Anterior cingulate cortex (tissue), 58 donors: ENCODE measurements around the gene CACFD1.

Source experiments
- DNase-seq, 58 donors: peaks; one replicate each; lab custom pipeline; 2025; lab: John Stamatoyannopoulos, UW

The CACFD1 gene

DNA sequence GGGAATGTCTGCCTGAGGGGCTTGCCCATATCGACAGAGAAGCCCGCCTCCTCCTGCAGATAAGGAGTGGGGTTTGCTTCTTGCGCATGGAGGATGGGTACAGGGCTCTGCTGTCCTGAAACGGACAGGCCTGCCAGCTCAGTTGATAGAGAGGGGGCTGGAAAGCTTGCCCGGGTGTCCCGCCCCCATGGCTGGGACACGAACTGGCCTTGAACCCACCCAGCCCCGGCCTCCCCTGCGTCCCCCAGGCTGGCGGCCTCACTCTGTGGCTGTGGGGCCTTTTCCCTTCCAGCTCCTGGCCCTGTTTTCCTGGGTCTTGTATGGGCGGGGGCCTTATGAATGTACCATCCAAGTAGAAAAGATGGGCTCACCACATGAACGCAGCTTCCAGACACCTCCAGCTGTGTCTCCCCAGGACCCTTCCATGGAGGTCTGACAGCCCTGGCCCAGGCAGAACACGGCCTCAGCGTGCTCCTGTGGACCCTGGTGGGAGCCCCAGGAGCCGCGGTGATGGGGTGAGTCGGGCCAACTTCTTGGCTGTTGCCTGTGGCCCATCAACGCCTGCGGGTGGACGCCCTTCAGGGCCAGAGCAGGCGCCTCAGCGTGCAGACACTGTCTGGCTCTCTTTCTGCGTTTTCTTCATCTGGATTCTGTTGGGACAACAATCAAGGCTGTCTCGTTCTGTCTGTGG lies 35.0 kb downstream of the CACFD1 start:
- DNase-seq: no peak

DNA sequence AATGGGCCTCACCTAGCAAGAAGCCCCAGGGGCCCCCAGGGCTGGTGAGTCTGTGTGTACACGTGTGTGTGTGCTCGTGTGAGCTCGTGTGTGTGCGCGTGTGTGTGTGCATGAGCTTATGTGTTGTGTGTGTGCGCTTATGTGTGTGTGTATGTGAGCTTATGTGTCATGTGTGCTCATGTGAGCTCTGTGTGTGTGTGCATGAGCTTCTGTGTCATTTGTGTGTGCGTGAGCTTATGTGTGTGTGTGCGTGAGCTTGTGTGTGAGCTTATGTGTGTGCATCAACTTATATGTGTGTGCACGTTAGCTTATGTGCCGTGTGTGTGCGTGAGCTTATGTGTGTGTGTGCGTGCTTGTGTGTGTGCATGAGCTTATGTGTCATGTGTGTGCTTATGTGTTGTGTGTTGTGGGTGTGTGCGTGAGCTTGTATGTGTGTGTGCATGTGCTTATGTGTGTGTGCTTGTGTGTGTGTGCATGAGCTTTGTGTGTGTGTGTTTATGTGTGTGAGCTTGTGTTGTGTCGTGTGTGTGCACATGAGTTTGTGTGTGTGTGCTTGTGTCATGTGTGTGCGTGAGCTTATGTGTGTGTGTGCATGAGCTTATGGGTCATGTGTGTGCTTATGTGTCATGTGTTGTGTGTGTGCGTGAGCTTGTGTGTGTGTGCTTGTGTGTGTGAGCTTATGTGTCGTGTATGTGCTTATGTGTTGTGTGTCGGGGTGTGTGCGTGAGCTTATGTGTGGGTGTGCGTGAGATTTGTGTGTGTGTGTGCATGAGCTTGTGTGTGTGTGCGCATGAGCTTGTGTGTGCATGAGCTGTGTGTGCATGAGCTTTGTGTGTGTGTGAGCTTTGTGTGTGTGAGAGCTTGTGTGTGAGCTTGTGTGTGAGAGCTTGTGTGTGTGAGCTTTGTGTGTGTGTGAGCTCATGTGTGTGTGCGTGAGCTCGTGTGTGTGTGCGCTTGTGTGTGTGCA lies 35.8 kb downstream of the CACFD1 start:
- DNase-seq: no peak

DNA sequence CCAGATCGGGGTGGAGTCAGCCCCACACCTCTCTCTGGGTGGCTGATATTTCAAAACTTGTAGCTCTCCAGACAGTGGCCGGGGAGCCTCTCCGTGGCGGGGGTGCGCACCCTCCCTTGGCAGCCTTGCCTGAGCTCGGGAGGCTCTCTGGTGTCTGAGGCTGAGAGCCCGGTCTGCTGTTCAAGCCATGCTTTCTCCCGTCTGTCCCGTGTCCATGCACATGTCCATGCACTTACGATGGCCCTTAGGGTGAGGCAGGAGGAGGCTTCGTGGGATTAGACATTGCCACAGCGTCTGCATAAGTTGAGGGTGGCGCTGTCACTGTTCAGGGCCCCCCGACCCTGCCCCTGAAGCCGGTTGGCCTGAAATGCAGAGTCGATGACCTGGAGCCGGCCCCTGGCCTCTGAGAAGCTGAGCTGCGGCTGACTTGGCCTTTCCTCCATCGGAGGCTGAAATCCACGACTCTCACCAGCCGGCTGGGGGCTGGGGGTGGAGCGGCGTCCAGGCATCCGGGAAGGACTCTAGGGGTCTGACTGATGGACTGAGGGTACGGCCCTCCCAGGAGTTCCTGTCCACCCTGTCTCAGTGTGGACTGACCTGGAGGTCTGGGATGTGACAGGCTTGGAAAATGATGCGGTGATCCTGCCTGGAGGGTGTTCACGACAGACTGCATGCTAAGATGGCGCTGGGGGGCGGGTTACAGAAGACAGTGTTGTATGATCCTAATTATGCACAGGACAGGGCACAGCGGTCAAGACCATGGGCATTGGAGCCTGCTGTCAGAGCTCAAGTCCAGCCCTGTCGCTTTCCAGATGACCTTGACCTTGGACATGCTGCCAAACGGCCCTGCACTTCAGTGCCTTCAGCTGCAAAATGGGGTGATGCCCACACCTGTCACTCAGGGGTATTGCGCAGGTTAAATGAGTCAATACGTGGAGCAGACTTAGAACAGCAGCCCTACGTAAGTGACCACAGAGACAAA lies 37.4 kb downstream of the CACFD1 start:
- DNase-seq: no peak

DNA sequence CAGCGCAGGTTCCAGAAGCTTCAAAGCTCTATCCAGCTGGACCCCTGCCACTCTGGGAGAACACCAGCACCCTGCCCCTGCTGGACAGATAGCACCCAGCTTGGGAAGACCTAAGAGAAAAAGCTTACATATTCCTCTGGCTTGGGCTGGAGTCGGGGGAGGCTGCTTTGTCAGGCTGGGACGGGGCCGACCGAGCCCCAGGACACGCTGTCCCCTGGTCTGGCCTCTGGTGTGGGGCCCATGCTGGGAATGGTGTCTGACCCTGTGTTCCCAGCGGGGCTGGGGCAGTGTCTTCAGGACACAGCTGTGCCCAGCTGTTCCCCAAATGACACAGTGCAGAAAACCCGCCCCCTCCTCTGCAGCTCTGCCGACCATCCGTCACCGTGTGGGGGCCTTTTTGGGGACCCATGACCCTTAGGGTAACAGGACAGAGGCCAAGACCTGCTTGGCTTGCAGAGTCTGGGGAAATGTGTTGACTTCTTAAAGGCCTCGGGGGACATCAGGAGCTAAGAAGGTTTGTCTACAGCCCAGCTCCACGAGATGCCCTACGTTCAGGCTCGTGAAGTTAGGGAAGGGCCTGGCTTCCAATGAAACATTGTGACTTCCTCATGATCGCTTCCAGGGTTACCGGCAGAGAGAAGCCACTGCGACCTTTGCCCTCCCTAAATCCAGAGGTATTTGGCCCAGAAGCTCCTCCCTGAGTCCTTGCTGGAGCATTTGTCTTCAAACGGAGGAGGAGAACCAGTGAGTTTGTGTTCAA lies 39.5 kb downstream of the CACFD1 start:
- DNase-seq: no peak

DNA sequence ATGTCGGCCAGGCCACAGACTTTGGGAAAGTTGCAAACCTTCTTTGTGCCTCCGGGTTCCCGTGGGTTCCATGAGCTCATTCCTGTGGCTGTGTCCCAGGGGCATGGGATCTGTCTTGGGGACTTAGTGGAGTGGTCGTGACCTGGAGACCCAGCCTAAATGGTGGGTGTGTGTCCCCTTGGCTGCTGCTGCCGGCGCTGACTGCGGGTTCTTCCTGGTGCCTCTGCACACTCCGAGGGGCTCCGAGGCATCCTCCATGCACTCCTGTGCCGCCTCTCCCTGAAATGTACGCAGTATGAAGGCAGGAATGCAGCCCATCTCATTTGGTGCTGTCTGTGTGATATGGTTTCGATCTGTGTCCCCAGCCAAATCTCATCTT lies 40.1 kb downstream of the CACFD1 start:
- DNase-seq: no peak

DNA sequence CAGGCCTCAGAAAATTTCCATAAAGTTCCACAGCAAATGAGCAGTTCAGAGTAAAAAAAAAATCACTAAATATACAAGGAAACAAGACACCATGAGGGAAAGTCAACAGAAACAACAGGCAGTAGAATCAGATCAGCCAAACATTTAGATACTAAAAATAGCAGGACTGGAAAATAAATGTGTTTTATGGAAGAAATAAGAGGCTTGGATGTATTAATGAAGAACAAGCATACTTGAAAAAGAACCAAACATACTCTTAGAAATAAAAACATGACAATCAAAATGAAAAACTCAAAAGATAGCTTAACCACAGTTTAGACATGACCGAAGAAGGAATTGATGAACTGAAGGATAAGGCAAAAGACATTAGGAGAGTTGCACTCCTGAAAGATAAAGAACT lies 42.3 kb downstream of the CACFD1 start:
- DNase-seq: no peak

DNA sequence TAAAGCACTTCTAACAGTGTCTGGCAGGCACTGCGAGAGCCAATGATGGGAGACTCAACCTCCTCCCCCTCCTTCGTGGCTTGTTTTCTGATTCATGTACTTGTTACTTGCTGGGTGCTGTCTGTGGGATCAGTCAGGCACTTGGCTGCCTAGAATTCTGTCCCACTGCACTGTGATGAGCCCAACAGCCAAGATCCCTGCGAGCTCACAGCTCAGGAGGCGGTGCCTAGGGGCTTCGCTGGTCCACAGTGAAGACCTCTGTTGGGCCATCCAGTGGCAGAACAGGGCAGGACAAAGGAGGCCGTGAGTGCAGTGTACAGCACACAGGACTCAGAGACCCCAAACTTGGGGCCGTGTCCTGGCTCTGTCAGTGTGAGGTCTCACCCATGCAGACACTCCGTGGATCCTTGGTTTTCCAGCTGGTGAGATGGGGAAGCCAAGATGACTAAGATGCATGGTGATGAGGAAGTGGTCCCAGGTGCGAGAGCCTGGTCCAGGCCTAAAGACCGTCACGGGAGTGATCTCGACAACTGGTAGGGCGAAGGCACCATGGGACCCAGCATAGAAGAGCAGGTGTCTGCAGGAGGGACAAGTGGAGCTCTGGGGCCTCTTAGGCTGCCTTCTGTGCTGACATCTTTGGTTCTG lies 45.5 kb downstream of the CACFD1 start:
- DNase-seq: no peak

DNA sequence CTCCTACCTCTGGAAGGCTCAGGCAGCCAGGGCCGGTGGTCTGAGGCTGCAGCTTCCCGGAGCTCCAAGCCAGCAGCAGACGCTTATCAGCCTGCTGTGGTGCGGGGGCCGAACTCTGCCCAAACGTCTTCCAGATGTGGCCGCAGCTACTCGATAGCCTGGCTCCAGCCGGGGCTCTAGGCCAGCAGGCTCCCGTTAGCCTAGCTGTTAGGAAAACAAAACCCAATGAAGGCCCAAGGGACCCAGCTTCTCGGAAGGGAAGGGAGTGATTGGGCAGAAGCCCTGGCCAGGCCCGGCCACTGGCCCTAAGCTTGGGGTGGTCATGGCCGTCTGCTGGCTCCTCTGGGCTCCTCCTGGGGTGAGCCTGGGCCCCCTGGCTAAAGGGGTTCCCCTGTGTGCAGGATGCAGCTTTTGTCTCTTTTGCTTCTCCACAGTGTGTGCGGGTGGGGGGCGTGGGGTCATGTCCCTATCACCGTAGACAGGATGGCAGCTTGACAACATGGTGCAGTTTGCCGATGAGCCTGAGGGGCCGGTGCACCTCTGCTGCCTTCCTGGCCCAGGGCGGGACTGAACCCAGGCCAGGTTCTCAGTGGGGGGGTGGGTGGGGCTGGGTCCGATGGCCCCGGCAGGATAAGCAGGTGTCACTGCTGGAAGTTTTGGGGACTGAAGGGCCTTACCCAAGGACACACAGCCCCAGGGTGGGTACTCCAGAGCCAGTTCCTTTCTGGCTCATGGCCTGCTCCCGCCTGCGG lies 46.3 kb downstream of the CACFD1 start:
- DNase-seq: no peak

DNA sequence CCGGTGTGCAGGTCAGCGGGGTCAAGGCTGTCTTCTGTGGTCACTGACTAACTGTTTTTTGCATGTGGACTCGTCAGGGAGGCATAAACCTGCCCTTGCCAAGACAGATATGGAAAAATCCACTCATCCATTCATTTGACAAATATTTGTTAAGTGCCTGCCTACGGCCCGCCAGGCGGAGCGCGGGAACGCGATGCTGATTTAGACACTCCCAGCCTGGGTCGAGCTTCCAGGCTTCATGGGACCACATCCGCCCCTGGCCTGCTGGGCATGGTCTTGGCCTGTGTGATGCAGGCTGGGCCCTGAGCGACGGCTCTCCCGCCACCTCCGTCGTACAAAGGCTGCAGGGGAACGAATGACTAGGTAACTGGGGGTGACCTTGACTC lies 46.9 kb downstream of the CACFD1 start:
- DNase-seq: no peak

DNA sequence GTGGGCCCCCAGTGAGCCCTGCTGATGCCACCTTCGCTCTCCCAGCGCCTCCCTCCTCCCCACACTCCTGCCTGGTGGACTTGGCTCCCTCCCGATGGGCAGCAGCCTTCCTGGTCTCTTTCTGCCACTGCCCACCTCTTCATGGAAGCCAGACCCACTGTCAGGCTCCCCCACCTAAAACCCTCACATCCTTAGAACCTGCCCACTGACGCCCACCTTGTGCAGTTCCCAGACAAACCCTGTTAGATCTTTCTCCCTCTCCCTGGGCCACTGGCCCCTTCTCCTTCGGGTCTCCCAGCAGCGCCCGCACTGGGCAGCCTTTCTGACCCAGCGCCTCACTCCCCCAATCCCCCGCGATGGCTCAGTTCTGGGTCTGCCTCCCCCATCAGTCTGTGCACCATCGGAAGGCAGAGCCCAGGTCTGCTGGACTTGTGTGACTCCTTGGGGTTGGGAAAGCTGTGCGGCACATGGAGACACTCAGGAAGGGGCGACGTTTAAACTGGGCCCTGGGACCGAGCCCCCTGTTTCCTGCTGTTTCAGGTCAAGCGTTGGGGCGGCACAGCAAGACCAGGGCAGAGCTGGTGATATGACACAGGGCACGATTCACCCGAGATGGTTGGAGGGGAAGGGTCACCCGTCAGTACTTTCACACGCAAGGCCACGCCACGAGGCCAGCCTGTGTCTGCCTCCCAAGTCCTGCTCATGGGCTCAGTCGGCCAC lies 47.6 kb downstream of the CACFD1 start:
- no peak for DNase-seq

DNA sequence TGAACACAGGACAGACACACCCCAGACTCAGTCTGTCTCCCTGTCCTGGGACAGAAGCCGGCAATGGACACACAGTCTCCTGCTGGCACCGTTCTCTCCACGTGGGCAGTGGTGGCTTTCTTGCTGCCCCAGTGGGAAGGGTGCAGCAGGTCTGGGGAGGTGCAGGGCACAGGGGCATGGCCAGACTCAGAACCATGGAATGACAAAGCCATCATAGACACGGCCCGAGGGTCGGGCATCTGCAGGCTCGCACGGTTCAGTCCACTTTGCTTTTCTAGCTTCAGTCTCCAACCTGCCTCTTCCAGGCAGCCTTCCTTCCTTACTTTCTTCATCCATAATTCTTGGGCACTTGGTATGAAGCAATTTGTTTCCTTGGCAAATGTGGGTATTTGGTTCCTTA lies 48.3 kb downstream of the CACFD1 start:
- no peak for DNase-seq

DNA sequence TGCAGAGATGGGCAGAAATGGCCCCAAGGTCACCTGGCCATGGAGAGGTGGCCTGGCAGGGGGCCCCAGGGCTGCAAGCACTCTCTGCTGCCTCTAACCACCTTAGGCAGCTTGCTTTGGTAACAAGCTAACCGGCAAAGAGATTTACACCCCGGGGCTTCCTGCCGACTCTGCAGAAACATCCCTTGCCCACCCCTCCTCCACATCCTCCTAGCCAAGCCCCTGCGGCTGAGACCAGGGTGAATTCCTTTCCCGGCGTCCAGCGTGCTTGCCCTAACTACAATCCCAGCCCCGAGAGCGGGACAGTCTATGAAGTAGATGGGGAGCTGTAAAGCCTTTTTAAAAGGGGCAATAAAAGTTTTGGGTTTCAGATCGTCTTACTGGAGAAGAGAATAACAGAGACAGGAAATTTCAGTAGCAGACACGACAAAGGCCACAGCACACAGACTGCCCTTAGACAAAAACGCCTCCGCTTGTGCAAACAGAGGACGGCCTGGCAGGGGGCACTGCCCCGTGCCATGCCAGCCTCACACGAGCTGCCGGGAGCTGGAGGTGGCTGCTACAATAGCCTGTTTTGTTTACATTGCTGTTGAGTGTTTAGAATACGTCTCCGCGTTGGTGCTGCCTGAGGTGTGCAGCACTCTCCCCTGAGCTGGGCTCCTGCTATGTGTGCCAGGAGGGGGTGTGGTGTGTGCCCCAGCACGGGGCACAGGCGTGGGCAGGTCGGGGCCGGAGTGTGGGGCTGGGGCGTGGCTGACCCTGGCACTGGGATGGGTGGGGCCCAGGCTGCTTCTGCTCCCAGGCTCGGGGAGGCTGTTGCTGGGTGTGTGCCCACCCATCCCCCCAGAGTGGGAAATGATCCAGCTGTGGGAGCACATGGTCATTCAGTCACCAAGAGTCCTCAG lies 49.7 kb downstream of the CACFD1 start:
- peak in 28 of 58 donors; percentile 16 to 77 (median 49) for DNase-seq

DNA sequence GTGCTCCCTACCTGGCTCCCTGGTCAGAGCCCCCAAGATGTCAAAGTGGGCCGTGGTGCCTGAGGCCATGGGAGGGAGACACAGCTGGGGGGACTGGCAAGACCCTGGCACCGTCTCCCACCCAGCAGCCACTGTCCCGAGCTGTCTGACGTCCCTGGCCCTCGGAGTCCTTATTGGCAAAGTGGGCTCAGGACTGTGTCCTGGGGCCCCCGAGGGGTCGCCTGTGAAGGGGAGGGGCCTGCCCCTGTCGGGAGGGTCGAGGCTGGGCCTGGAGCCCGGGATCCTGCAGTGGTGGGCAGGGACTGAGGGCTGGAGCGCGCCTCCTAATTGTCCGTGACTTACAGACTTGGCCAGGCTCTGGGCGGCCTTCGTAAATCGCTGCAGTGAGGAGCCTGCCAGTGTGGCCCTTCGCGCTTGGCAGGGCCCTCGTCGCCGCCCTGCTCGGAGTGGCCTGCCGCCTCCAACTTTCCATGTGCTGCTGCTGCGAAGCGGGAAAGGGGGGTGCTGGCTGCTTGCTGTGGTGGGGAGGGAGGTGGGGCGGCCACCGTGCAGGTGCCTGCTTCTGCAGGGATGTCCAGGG lies 51.2 kb downstream of the CACFD1 start:
- no peak for DNase-seq

DNA sequence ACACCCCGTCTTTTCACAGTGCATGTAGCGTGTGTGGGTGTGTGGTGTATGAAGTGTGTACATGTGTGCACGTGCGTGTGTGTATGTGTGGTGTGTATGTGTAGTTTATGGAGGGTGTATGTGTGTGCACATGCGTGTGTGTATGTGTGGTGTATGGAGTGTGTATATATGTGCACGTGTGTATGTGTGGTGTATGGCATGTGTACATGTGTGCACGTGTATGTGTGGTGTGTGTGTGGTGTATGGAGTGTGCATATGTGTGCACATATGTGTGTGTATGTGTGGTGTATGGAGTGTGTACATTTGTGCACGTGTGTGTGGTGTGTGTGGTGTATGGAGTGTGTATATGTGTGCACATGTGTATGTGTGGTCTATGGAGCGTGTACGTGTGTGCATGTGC lies 51.8 kb downstream of the CACFD1 start:
- no peak for DNase-seq

DNA sequence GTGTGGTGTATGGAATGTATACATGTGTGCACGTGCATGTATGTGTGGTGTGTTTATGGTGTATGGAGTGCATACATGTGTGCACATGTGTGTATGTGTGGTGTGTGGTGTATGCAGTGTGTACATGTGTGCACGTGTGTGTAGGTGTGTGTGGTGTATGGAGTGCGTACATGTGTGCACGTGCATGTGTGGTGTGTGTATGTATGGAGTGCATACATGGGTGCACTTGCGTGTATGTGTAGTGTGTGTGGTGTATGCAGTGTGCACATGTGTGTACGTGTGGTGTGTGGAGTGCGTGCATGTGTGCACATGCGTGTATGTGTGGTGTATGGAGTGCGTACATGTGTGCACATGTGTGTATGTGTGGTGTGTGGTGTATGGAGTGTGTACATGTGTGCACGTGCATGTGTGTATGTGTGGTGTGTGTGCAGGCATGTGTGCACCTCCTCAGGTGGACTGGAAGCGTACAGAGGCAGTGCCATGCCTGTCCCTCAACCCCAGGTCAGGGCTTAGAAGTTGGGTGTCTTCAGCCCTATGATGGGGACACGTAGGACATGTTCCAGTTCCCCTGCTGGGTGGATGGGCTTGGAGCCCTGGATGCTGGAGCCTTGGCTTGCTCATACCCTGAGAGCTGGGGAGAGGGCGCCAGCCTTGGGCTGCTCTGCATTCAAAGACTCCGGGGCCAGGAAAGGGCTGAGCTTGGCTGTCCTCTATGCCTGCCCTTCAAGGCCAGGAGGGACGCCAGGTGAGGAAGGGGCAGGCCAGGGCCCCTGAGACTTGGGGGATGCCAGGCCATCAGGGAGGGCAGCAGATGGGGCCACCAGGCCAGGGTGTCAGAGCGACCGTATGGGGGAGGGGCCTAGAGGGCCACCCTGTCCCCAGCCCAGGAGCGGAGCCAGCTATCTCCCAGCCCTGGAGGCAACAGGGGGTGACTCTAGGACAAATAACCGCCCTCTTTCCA lies 52.8 kb downstream of the CACFD1 start:
- no peak for DNase-seq
